ENCODE data around the gene AK5.

The AK5 gene

DNA sequence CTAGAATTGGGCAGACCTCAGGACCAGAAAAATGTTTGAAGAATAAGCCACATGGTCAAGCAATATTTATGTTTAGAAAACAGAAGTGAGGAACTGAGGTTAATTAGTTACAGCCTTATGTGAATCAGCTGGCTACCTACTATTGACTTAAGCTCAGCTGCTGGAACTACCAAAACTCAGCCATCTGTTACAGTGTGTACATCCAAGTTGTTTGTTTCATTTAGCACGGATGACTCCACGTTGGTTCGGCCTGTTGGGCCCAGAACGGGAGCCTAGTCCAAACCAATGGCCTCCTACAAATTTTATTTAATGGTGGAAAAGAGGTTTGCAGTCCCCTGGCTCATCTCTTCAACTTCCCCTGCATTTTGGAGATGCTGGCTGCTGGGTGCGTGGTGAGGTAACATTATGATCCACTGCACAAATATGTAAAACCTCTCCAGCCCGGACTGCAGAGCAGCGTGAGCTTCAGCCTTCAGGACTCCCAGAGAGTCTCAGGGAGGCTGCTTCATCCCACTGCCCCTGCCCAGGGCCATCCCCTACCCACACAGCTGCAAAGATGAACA is 257.2 kb downstream of the AK5 start:
- no peak overlapping the region for H3K9ac ChIP-seq (ENCODE audit: low read length)

GRCh38 chr1:77539519-77540142 is 257.8 kb downstream of the AK5 start:
- Histone ChIP-seq H3K27ac (ENCODE audit: low read depth, low read length) (no peak overlapping the region), H3K36me3 (ENCODE audit: insufficient read depth, low read length) (no peaks in the 10 kb centered on the region), H3K9ac (ENCODE audit: low read length) (no peak overlapping the region)

More for the DNA sequence above, 257.2 kb downstream of the AK5 start:
- no peaks in the 10 kb centered on the region for H3K4me1 ChIP-seq (ENCODE audit: insufficient read depth, low read length)
- no peaks in the 10 kb centered on the region for H3K27me3 ChIP-seq (ENCODE audit: control insufficient read depth in 1 of 2, insufficient read depth in 2 of 2, low read length in 2 of 2)
- no peak overlapping the region for H3K27ac ChIP-seq (ENCODE audit: low read depth, low read length)
- no peaks in the 10 kb centered on the region for H3K9me3 ChIP-seq (ENCODE audit: low read length)
- no peaks in the 10 kb centered on the region for H3K36me3 ChIP-seq (ENCODE audit: insufficient read depth, low read length)
- no peak overlapping the region for H3K4me3 ChIP-seq (ENCODE audit: low read depth in 1 of 2, low read length in 2 of 2)

DNA sequence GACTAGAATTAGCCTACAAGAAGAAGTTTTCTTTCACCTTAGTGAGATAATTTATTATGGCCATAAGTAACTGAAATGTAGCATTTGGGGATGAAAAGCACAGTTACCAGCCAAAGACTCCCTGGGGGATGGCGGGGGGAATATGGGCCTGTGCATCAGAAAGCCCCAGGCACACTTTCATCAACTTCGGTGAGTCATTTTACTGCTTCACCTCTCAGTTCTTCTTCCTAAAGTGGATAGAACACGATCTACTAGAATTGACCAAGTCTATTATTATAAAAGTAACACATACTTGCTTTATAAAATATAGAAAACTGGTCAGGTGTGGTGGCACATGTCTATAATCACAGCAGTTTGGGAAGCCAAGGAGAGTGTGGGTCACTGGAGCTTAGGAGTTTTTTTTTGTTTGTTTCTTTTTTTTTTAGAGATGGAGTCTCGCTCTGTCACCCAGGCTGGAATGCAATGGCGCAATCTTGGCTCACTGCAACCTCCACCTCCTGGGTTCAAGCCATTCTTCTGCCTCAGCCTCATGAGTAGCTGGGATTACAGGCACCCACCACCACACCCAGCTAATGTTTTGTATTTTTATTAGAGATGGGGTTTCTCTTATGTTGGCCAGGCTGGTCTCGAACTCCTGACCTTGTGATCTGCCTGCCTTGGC is 258.8 kb downstream of the AK5 start:
- Histone ChIP-seq H3K9me3 (ENCODE audit: low read length) (no peaks in the 10 kb centered on the region), H3K4me3 (ENCODE audit: low read depth in 1 of 2, low read length in 2 of 2) (no peak overlapping the region), H3K27ac (ENCODE audit: low read depth, low read length) (no peak overlapping the region), H3K4me1 (ENCODE audit: insufficient read depth, low read length) (no peaks in the 10 kb centered on the region), H3K9ac (ENCODE audit: low read length) (no peak overlapping the region), H3K36me3 (ENCODE audit: insufficient read depth, low read length) (no peaks in the 10 kb centered on the region), H3K27me3 (ENCODE audit: control insufficient read depth in 1 of 2, insufficient read depth in 2 of 2, low read length in 2 of 2) (no peaks in the 10 kb centered on the region)

More at GRCh38 chr1:77539519-77540142, 257.8 kb downstream of the AK5 start:
- H3K4me3 ChIP-seq (ENCODE audit: low read depth in 1 of 2, low read length in 2 of 2) = no peak overlapping the region
- H3K9me3 ChIP-seq (ENCODE audit: low read length) = no peaks in the 10 kb centered on the region
- no peaks in the 10 kb centered on the region for H3K4me1 ChIP-seq (ENCODE audit: insufficient read depth, low read length)
- no peaks in the 10 kb centered on the region for H3K27me3 ChIP-seq (ENCODE audit: control insufficient read depth in 1 of 2, insufficient read depth in 2 of 2, low read length in 2 of 2)

DNA sequence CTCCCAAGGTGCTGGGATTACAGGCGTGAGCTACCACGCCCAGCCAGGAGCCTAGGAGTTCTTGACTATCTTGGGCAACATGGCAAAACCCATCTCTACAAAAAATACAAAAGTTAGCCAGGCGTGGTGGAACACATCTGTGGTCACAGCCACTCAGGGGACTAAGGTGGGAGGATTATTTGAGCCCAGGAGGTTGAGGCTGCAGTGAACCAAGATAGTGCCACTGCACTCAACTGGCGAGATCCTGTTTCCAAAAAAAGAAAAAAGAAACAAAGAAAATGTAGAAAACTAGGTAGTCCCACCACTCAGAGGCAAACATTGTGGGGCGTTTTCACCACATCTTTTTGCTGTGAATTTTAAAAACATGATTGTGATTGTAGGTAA is 259.3 kb downstream of the AK5 start:
- H3K4me1 ChIP-seq (ENCODE audit: insufficient read depth, low read length) = no peaks in the 10 kb centered on the region
- H3K9me3 ChIP-seq (ENCODE audit: low read length) = no peaks in the 10 kb centered on the region
- no peak overlapping the region for H3K9ac ChIP-seq (ENCODE audit: low read length)
- H3K27ac ChIP-seq (ENCODE audit: low read depth, low read length) = no peak overlapping the region
- H3K4me3 ChIP-seq (ENCODE audit: low read depth in 1 of 2, low read length in 2 of 2) = no peak overlapping the region
- no peaks in the 10 kb centered on the region for H3K27me3 ChIP-seq (ENCODE audit: control insufficient read depth in 1 of 2, insufficient read depth in 2 of 2, low read length in 2 of 2)
- no peaks in the 10 kb centered on the region for H3K36me3 ChIP-seq (ENCODE audit: insufficient read depth, low read length)

DNA sequence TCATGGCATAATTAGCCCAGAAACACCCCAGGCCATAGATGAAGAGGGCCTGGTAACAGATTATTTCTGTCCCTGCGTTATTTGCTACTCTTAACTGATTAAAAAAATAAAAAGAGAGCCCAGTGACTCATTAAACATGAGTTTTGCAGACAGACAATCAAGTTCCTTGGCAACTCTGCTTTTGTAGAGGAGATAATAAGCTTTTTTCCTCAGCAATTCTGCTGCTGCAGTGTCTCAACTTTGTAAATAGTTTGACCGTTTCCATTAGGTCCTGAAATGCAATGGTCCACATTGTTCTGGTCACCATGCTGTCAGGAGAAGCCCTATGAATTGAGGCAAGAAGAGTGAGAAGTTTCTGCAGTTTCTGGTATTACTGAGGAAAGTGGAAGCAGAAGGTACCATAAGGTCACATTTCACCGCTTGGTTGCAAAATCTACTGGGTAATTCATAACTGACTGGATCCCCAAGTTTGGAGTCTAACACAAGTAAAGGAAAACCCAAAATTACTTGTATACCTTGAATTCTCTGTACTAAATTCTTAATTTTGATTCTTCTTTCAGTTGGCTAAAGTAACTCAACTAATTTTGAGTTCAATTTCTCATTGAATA is 261.1 kb downstream of the AK5 start:
- Histone ChIP-seq H3K27me3 (ENCODE audit: control insufficient read depth in 1 of 2, insufficient read depth in 2 of 2, low read length in 2 of 2) (no peaks in the 10 kb centered on the region), H3K27ac (ENCODE audit: low read depth, low read length) (no peak overlapping the region), H3K4me1 (ENCODE audit: insufficient read depth, low read length) (no peaks in the 10 kb centered on the region), H3K9ac (ENCODE audit: low read length) (no peak overlapping the region), H3K9me3 (ENCODE audit: low read length) (no peaks in the 10 kb centered on the region), H3K4me3 (ENCODE audit: low read depth in 1 of 2, low read length in 2 of 2) (no peak overlapping the region), H3K36me3 (ENCODE audit: insufficient read depth, low read length) (no peaks in the 10 kb centered on the region)

DNA sequence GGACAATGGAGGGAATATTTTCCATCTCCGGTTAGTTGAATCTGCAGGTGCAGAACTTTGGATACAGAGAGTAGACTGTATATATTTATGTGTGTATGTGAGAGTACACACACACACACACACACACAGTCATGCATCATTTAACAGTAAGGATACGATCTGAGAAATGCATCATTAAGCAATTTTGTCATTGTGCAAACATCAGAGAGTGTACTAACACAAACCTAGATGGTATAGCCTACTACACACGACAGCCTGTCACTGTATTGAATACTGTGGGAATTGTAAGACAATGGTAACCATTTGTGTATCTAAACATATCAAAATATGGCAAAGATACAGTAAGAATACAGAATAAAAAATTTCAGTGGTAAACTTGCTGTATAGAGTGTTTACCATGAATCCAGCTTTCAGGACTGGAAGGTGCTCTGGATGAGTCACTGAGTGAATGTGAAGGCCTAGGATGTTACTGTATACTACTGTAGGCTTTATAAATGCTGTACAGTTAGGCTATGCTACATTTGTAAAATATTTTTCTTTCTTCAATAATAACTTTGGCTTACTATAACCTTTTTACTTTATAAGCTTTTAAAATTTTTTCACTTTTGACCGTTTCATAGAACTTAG is 262.1 kb downstream of the AK5 start:
- H3K9ac ChIP-seq (ENCODE audit: low read length) = no peak overlapping the region
- no peak overlapping the region for H3K27ac ChIP-seq (ENCODE audit: low read depth, low read length)
- no peak overlapping the region for H3K4me3 ChIP-seq (ENCODE audit: low read depth in 1 of 2, low read length in 2 of 2)

GRCh38 chr1:77544845-77545244 is 263.0 kb downstream of the AK5 start:
- Histone ChIP-seq H3K27ac (ENCODE audit: low read depth, low read length) (no peak overlapping the region), H3K9ac (ENCODE audit: low read length) (no peak overlapping the region), H3K4me3 (ENCODE audit: low read depth in 1 of 2, low read length in 2 of 2) (no peak overlapping the region), H3K9me3 (ENCODE audit: low read length) (no peaks in the 10 kb centered on the region), H3K36me3 (ENCODE audit: insufficient read depth, low read length) (no peaks in the 10 kb centered on the region), H3K4me1 (ENCODE audit: insufficient read depth, low read length) (no peaks in the 10 kb centered on the region), H3K27me3 (ENCODE audit: control insufficient read depth in 1 of 2, insufficient read depth in 2 of 2, low read length in 2 of 2) (no peaks in the 10 kb centered on the region)

More for the DNA sequence above, 262.1 kb downstream of the AK5 start:
- Histone ChIP-seq H3K27me3 (ENCODE audit: control insufficient read depth in 1 of 2, insufficient read depth in 2 of 2, low read length in 2 of 2) (no peaks in the 10 kb centered on the region), H3K4me1 (ENCODE audit: insufficient read depth, low read length) (no peaks in the 10 kb centered on the region), H3K9me3 (ENCODE audit: low read length) (no peaks in the 10 kb centered on the region), H3K36me3 (ENCODE audit: insufficient read depth, low read length) (no peaks in the 10 kb centered on the region)

- H3K27me3 ChIP-seq (ENCODE audit: control insufficient read depth in 1 of 2, insufficient read depth in 2 of 2, low read length in 2 of 2) = no peaks in the 10 kb centered on the region
- no peaks in the 10 kb centered on the region for H3K36me3 ChIP-seq (ENCODE audit: insufficient read depth, low read length)
- H3K9me3 ChIP-seq (ENCODE audit: low read length) = no peaks in the 10 kb centered on the region
- no peaks in the 10 kb centered on the region for H3K4me1 ChIP-seq (ENCODE audit: insufficient read depth, low read length)
- H3K9ac ChIP-seq (ENCODE audit: low read length) = no peak overlapping the region
- no peak overlapping the region for H3K27ac ChIP-seq (ENCODE audit: low read depth, low read length)
- H3K4me3 ChIP-seq (ENCODE audit: low read depth in 1 of 2, low read length in 2 of 2) = no peak overlapping the region
These were observed 264.2 kb downstream of the AK5 start for GRCh38 chr1:77545970-77546369.

- Histone ChIP-seq H3K9ac (ENCODE audit: low read length) (no peak overlapping the region), H3K36me3 (ENCODE audit: insufficient read depth, low read length) (no peaks in the 10 kb centered on the region), H3K4me1 (ENCODE audit: insufficient read depth, low read length) (no peaks in the 10 kb centered on the region), H3K27ac (ENCODE audit: low read depth, low read length) (no peak overlapping the region), H3K4me3 (ENCODE audit: low read depth in 1 of 2, low read length in 2 of 2) (no peak overlapping the region), H3K27me3 (ENCODE audit: control insufficient read depth in 1 of 2, insufficient read depth in 2 of 2, low read length in 2 of 2) (no peaks in the 10 kb centered on the region), H3K9me3 (ENCODE audit: low read length) (no peaks in the 10 kb centered on the region)
These were observed 265.1 kb downstream of the AK5 start for GRCh38 chr1:77546890-77547289.

- Histone ChIP-seq H3K27me3 (ENCODE audit: control insufficient read depth in 1 of 2, insufficient read depth in 2 of 2, low read length in 2 of 2) (no peaks in the 10 kb centered on the region), H3K27ac (ENCODE audit: low read depth, low read length) (no peak overlapping the region), H3K36me3 (ENCODE audit: insufficient read depth, low read length) (no peaks in the 10 kb centered on the region), H3K4me1 (ENCODE audit: insufficient read depth, low read length) (no peaks in the 10 kb centered on the region), H3K9ac (ENCODE audit: low read length) (no peak overlapping the region), H3K9me3 (ENCODE audit: low read length) (no peaks in the 10 kb centered on the region), H3K4me3 (ENCODE audit: low read depth in 1 of 2, low read length in 2 of 2) (no peak overlapping the region)
These were observed 266.5 kb downstream of the AK5 start for GRCh38 chr1:77548285-77548684.

DNA sequence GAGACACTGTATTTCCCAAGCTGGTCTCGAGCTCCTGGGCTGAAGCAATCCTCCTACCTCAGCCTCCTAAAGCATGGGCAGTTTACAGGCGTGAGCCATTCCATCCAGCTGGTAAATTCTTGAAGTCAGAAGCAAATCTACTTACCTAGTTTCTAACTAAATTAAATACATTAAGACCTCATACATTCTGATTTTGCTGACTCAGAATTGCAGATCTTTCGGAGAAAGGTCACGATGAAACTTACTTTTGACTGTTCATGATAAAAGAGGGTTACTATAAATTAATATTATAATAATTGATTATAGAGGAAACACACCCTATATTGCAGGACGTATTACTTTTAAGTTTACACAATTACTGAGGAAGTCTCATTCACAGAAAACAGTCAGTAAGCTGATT is 268.3 kb downstream of the AK5 start:
- Histone ChIP-seq H3K36me3 (ENCODE audit: insufficient read depth, low read length) (no peaks in the 10 kb centered on the region), H3K27ac (ENCODE audit: low read depth, low read length) (no peak overlapping the region), H3K4me3 (ENCODE audit: low read depth in 1 of 2, low read length in 2 of 2) (no peak overlapping the region)

More for the DNA sequence above, 268.3 kb downstream of the AK5 start:
- H3K27me3 ChIP-seq (ENCODE audit: control insufficient read depth in 1 of 2, insufficient read depth in 2 of 2, low read length in 2 of 2) = no peaks in the 10 kb centered on the region
- H3K9me3 ChIP-seq (ENCODE audit: low read length) = no peaks in the 10 kb centered on the region
- no peak overlapping the region for H3K9ac ChIP-seq (ENCODE audit: low read length)
- no peaks in the 10 kb centered on the region for H3K4me1 ChIP-seq (ENCODE audit: insufficient read depth, low read length)

Data from muscle layer of colon (tissue), 2 donors.